Osteoblast (primary cell): Measurements from ENCODE around the gene ZNF165. TPM values are rescaled to one million over a fixed set of nuclear protein-coding genes. Genes with fewer than 3 reads are reported as not detected.

Source experiments
- DNase-seq: peaks from one replicate; pipeline ENCODE4 v3.0.0; 2011; ENCODE audit warnings: low spot score, mixed read lengths; ENCODE audit not compliant: insufficient read length; ENCODE audit errors: missing footprints
- H2AFZ ChIP-seq: 2 replicates; pipeline ENCODE4 v1.6.0; 2011; ENCODE audit warnings: mild to moderate bottlenecking, low read length
- H3K27ac ChIP-seq: 2 replicates; pipeline ENCODE4 v1.5.1; 2011; ENCODE audit warnings: mild to moderate bottlenecking, low read depth, low read length, moderate library complexity
- H3K27me3 ChIP-seq: 2 replicates; pipeline ENCODE4 v1.6.0; 2012; ENCODE audit warnings: mild to moderate bottlenecking, control low read depth, inconsistent platforms, low read length, moderate library complexity; ENCODE audit not compliant: insufficient read depth
- H3K36me3 ChIP-seq: 2 replicates; pipeline ENCODE4 v1.5.1; 2011; ENCODE audit warnings: mild to moderate bottlenecking, low read length, control low read depth, moderate library complexity; ENCODE audit not compliant: insufficient read depth
- H3K4me1 ChIP-seq: 2 replicates; pipeline ENCODE4 v1.5.1; 2011; ENCODE audit warnings: mild to moderate bottlenecking, low read length, control low read depth, moderate library complexity; ENCODE audit not compliant: insufficient read depth
- H3K4me2 ChIP-seq: 2 replicates; pipeline ENCODE4 v1.6.0; 2011; ENCODE audit warnings: mild to moderate bottlenecking, low read length; ENCODE audit not compliant: insufficient read depth
- H3K4me3 ChIP-seq: fragments of 200-600 bp; sonication (generic); 3 replicates; pipeline ENCODE4 v1.5.1; 2012; ENCODE audit warnings: mild to moderate bottlenecking, low read length, inconsistent platforms; ENCODE audit not compliant: insufficient read depth
- H3K79me2 ChIP-seq: 2 replicates; pipeline ENCODE4 v1.6.0; 2012; ENCODE audit warnings: mild to moderate bottlenecking, low read length, control low read depth, inconsistent platforms; ENCODE audit not compliant: insufficient read depth
- H3K9me3 ChIP-seq: 2 replicates; pipeline ENCODE4 v1.5.1; 2011; ENCODE audit warnings: low read depth, low read length, control low read depth
- H4K20me1 ChIP-seq: 2 replicates; pipeline ENCODE4 v1.6.0; 2012; ENCODE audit warnings: mild to moderate bottlenecking, low read length, control low read depth; ENCODE audit not compliant: insufficient read depth
- CTCF ChIP-seq: IDR thresholded peaks from 2 replicates; pipeline ENCODE4 v1.5.1; 2011; ENCODE audit warnings: mild to moderate bottlenecking, low read depth, low read length, moderate library complexity; ENCODE audit errors: extremely low read depth
- total RNA-seq: library from RNA; depleted of rRNA; stranded (reverse); fragments of >200 nt; gene quantifications from 2 replicates; pipeline ENCODE4 v1.2.3, GENCODE V29; 2012

The ZNF165 gene
- total RNA-seq, 1 donor: 0.36 TPM

- Histone ChIP-seq H4K20me1 (no peaks in the 10 kb centered on the region), H3K9me3 (no peaks in the 10 kb centered on the region), H3K36me3 (no peaks in the 10 kb centered on the region), H3K27ac (no peak overlapping the region), H2AFZ (no peak overlapping the region), H3K79me2 (no peaks in the 10 kb centered on the region), H3K4me1 (peaks cover 6% of the 10 kb centered on the region), H3K4me2 (no peak overlapping the region), H3K27me3 (no peaks in the 10 kb centered on the region), H3K4me3 (no peak overlapping the region)
- no peak for DNase-seq
- TF ChIP-seq CTCF: no peak
These were observed 27.1 kb downstream of the ZNF165 start for GRCh38 chr6:28107506-28107905.

GRCh38 chr6:28111964-28112363, 31.6 kb downstream of the ZNF165 start:
- H3K27ac ChIP-seq: no peak overlapping the region
- H3K9me3 ChIP-seq: peaks cover 4% of the 10 kb centered on the region
- H3K4me2 ChIP-seq: no peak overlapping the region
- peaks cover 20% of the 10 kb centered on the region for H3K36me3 ChIP-seq
- H3K79me2 ChIP-seq: no peaks in the 10 kb centered on the region
- DNase-seq: no peak
- no peaks in the 10 kb centered on the region for H4K20me1 ChIP-seq
- no peaks in the 10 kb centered on the region for H3K27me3 ChIP-seq
- H3K4me1 ChIP-seq: no peaks in the 10 kb centered on the region
- no peak overlapping the region for H3K4me3 ChIP-seq
- no peak for TF ChIP-seq CTCF
- no peak overlapping the region for H2AFZ ChIP-seq

GRCh38 chr6:28115799-28116198, 35.4 kb downstream of the ZNF165 start:
- H3K79me2 ChIP-seq: no peaks in the 10 kb centered on the region
- peaks cover 4% of the 10 kb centered on the region for H3K9me3 ChIP-seq
- no peak for TF ChIP-seq CTCF
- peaks cover 34% of the 10 kb centered on the region for H3K36me3 ChIP-seq
- no peak overlapping the region for H3K27ac ChIP-seq
- H3K4me1 ChIP-seq: no peaks in the 10 kb centered on the region
- no peak overlapping the region for H3K4me3 ChIP-seq
- no peaks in the 10 kb centered on the region for H3K27me3 ChIP-seq
- no peak overlapping the region for H3K4me2 ChIP-seq
- no peak overlapping the region for H2AFZ ChIP-seq
- H4K20me1 ChIP-seq: no peaks in the 10 kb centered on the region
- no peak for DNase-seq

GRCh38 chr6:28117386-28118050, 37.1 kb downstream of the ZNF165 start:
- no peak for DNase-seq
- no peak overlapping the region for H3K4me3 ChIP-seq
- H3K36me3 ChIP-seq: peaks cover 34% of the 10 kb centered on the region
- H3K79me2 ChIP-seq: no peaks in the 10 kb centered on the region
- no peak overlapping the region for H3K27ac ChIP-seq
- no peak overlapping the region for H2AFZ ChIP-seq
- no peaks in the 10 kb centered on the region for H3K27me3 ChIP-seq
- no peaks in the 10 kb centered on the region for H4K20me1 ChIP-seq
- H3K4me2 ChIP-seq: no peak overlapping the region
- H3K4me1 ChIP-seq: no peaks in the 10 kb centered on the region
- peaks cover 4% of the 10 kb centered on the region for H3K9me3 ChIP-seq
- no peak for TF ChIP-seq CTCF
